Measurements from ENCODE around the gene ITGA2.
A peak's percentile ranks its signal among the peaks of the same experiment; 100 is the strongest.
"Not testable (repeated sequence)": the region's sequence is repeated elsewhere in the genome, so short reads cannot be mapped to it uniquely, and the experiment has no call there.

Gene ITGA2

GRCh38 chr5:53109443-53110127 lies 120.4 kb downstream of the ITGA2 start, which contains the start of gene MOCS2:
Gene MOCS2 (minus strand): TSS chr5:53109757. CDS start chr5:53107174, 2,583 bp downstream.
- peak; percentile 97 for DNase-seq

- no peak for DNase-seq
These were observed 121.0 kb downstream of the ITGA2 start for GRCh38 chr5:53110156-53110555.

- DNase-seq, result no peak
These were observed 122.0 kb downstream of the ITGA2 start for GRCh38 chr5:53111139-53111538.

GRCh38 chr5:53112307-53112706 lies 123.2 kb downstream of the ITGA2 start:
- not testable (repeated sequence) for DNase-seq

- no peak for DNase-seq
These were observed 123.8 kb downstream of the ITGA2 start for GRCh38 chr5:53112909-53113308.

GRCh38 chr5:53113947-53114346 lies 124.8 kb downstream of the ITGA2 start:
- DNase-seq, result no peak

- DNase-seq, result no peak
These were observed 125.8 kb downstream of the ITGA2 start for GRCh38 chr5:53114988-53115387.

- no peak for DNase-seq
These were observed 127.4 kb downstream of the ITGA2 start for GRCh38 chr5:53116597-53116996.

GRCh38 chr5:53118879-53119278 lies 129.7 kb downstream of the ITGA2 start:
- DNase-seq, result no peak

- DNase-seq, result no peak
These were observed 131.0 kb downstream of the ITGA2 start for GRCh38 chr5:53120165-53120564.

- DNase-seq, result no peak
These were observed 134.6 kb downstream of the ITGA2 start for GRCh38 chr5:53123702-53124101.

- no peak for DNase-seq
These were observed 137.4 kb downstream of the ITGA2 start for GRCh38 chr5:53126521-53126920.

GRCh38 chr5:53127107-53127506 lies 138.0 kb downstream of the ITGA2 start:
- no peak for DNase-seq

GRCh38 chr5:53128481-53128880 lies 139.3 kb downstream of the ITGA2 start:
- no peak for DNase-seq

- DNase-seq, result no peak
These were observed 141.1 kb downstream of the ITGA2 start for GRCh38 chr5:53130266-53130665.

GRCh38 chr5:53133020-53133419 lies 143.9 kb downstream of the ITGA2 start:
- DNase-seq, result no peak
